Prostate gland (tissue), 2 donors: Measurements from ENCODE around the gene C3. TPM values are rescaled to one million over a fixed set of nuclear protein-coding genes. Genes with fewer than 3 reads are reported as not detected.

Experiments
- DNase-seq: peaks from one replicate; pipeline ENCODE4 v3.0.0-alpha.2; 2019; ENCODE audit warnings: low spot score
- H3K27ac ChIP-seq, 2 donors: fragments of 200-600 bp; sonication (generic); 2 replicates each; pipeline ENCODE4 v1.5.1; 2017 to 2019
- H3K27me3 ChIP-seq: fragments of 200-600 bp; sonication (generic); replicated peaks from 2 replicates; pipeline ENCODE4 v1.5.1; 2019; ENCODE audit not compliant: insufficient read depth
- H3K36me3 ChIP-seq, 2 donors: fragments of 200-600 bp; sonication (generic); 1 replicate in 1 of 2; 2 replicates in 1 of 2; pipeline versions ENCODE4 v1.5.1 to v1.8.1; 2017 to 2019
- H3K4me1 ChIP-seq: fragments of 200-600 bp; sonication (generic); replicated peaks from 2 replicates; pipeline ENCODE4 v1.5.1; 2019
- H3K4me3 ChIP-seq, 2 donors: fragments of 200-600 bp; sonication (generic); 2 replicates each; pipeline ENCODE4 v1.5.1; 2017 to 2019
- H3K9me3 ChIP-seq: fragments of 200-600 bp; sonication (generic); 2 replicates; pipeline ENCODE4 v1.5.1; 2017
- CTCF ChIP-seq, 4 experiments: fragments of 200-600 bp in 2 of 4; fragments of 450-650 bp in 2 of 4; sonication (generic) in 2 of 4; IDR thresholded peaks; 1 replicate in 3 of 4; 2 replicates in 1 of 4; pipeline ENCODE4 v1.5.1; 2016 to 2019; ENCODE audit warnings: antibody characterized with exemption in 4 of 4, mild to moderate bottlenecking in 2 of 4, moderate library complexity in 2 of 4
- POLR2A ChIP-seq: fragments of 450-650 bp; IDR thresholded peaks from one replicate; pipeline ENCODE4 v1.6.1; 2016; ENCODE audit warnings: antibody characterized with exemption, mild to moderate bottlenecking
- POLR2AphosphoS5 ChIP-seq: sonication (generic); formaldehyde crosslinking; IDR thresholded peaks from one replicate; pipeline ENCODE4 v1.6.1; 2017; ENCODE audit warnings: antibody characterized with exemption
- WGBS: methylation state at CpG from one replicate; pipeline ENCODE4 v1.1.5; 2018; 5-methylcytosine and 5-hydroxymethylcytosine counted together
- intact Hi-C: fragments of 100-400 bp; cut with DNase I; formaldehyde crosslinking; loops from one replicate; pipeline ENCODE4 v1.14.2; 2022
- total RNA-seq, 2 donors: library from RNA; depleted of rRNA; stranded (reverse); fragments of >200 nt; gene quantifications; one replicate each; pipeline ENCODE4 v1.1.0, GENCODE V29; 2016

C3 gene
- total RNA-seq, 2 donors from 2014 or later = 95.1 to 165 TPM

GRCh38 chr19:6737284-6737872 is 16.9 kb upstream of the C3 start, which contains the start of gene GPR108:
GPR108 (minus strand) TSS chr19:6737580; CDS start chr19:6737576, 4 bp downstream.
- Histone ChIP-seq H3K36me3 (peaks cover 0 to 2% of the 10 kb centered on the region in 2 donors), H3K9me3 (no peaks in the 10 kb centered on the region), H3K4me3 (peak within 1 kb of the TSS; percentile 67 to 92), H3K27ac (peak within 1 kb of the TSS; percentile 93 to 97), H3K27me3 (no peaks in the 10 kb centered on the region), H3K4me1 (peaks cover 16% of the 10 kb centered on the region)
- TF ChIP-seq CTCF (IDR thresholded peaks at IDR 0.05) (peak in 1 of 4 experiments; percentile 23), POLR2A (peak; percentile 80), POLR2AphosphoS5 (no peak)
- DNase-seq = peak; percentile 100
- intact Hi-C loops = loop anchor here (5.0 to 10.0 kb wide), 2 partner anchors 125 to 203 kb away; partner anchors contain the start of gene TNFSF9
- WGBS = 1% methylated on average over 52 of the region's 55 CpGs

DNA sequence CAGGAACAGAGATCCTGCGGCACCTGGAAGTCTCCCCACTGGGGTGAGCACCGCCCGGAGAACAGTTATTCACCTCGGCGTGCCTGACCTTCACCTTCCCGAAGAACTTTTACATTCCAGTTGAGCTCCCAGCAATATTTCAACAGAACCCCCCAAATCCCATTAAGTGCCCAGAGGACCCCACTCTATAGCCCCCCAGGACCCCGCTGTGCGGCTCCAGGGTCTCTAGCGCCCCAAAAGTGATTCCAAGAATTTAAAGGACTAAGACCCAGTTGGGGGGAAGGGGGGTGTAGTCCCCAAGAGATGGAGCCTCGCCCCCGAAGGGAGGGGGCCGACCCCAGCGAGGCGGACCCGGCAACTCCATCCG is 16.4 kb upstream of the C3 start:
- Histone ChIP-seq H3K4me1 (peaks cover 16% of the 10 kb centered on the region), H3K36me3 (peaks cover 0 to 7% of the 10 kb centered on the region in 2 donors), H3K4me3 (peak overlapping the region; percentile 67 to 92), H3K27me3 (no peaks in the 10 kb centered on the region), H3K9me3 (no peaks in the 10 kb centered on the region), H3K27ac (peak overlapping the region; percentile 93 to 97)
- DNase-seq = no peak
- WGBS = 0% methylated on average over 13 of the region's 16 CpGs
- intact Hi-C loops = loop anchor here (5.0 to 10.0 kb wide), 2 partner anchors 125 to 202 kb away; partner anchors contain the start of gene TNFSF9
- no peak for TF ChIP-seq POLR2AphosphoS5
- no peak for TF ChIP-seq POLR2A
- no peak for TF ChIP-seq CTCF (IDR thresholded peaks at IDR 0.05)

- H3K4me1 ChIP-seq = peaks cover 16% of the 10 kb centered on the region
- peak overlapping the region; percentile 67 to 92 for H3K4me3 ChIP-seq
- intact Hi-C loops = loop anchor here (5.0 to 10.0 kb wide), 2 partner anchors 126 to 202 kb away; partner anchors contain the start of gene TNFSF9
- no peaks in the 10 kb centered on the region for H3K9me3 ChIP-seq
- peak overlapping the region; percentile 93 to 97 for H3K27ac ChIP-seq
- H3K36me3 ChIP-seq = peaks cover 0 to 7% of the 10 kb centered on the region in 2 donors
- 29% methylated on average over 24 of the region's 25 CpGs for WGBS
- no peaks in the 10 kb centered on the region for H3K27me3 ChIP-seq
- TF ChIP-seq POLR2A = peak; percentile 51
- TF ChIP-seq CTCF (IDR thresholded peaks at IDR 0.05) = peak; percentile 33 to 81 (median 62)
- TF ChIP-seq POLR2AphosphoS5 = peak; percentile 58
- peak; percentile 65 for DNase-seq
Measured at GRCh38 chr19:6736169-6736916, 15.9 kb upstream of the C3 start.

DNA sequence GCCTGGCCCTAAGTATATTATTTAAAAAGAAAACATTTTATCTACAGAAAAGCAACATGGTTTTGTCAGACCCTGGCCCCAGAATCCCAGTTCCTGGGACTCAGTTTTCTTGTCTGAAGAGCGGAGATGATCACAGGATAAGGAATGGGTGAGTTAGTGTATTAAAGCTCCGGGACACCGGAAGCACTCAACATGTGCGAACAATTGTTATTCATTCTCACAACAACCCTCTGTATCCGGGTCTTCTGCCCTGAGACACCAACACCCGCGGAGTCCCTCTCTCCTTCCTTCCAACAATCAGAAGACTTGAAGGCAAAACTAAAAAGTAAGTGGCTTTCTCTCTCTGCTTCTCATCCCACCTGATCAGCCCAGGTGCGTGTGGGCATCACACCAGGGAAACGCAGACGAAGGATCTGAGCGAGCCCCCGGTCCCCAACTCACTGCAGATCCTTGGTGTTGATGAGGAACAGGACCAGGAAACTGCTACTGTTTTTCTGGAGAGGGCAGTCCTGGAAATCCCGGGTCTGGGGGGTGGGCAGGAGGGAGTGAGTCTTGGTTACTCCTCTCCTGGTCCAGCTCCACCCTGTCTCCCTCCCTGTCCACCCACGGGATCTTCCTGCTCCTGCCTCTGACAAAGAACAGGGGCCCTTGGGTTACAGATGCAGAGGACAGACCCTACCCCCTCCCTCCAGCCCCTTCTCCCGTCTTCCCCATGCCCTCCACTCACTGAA is 14.9 kb upstream of the C3 start:
- TF ChIP-seq POLR2AphosphoS5 = no peak
- no peak for TF ChIP-seq CTCF (IDR thresholded peaks at IDR 0.05)
- no peak for TF ChIP-seq POLR2A
- peaks cover 16% of the 10 kb centered on the region for H3K4me1 ChIP-seq
- intact Hi-C loops = loop anchor here (5.0 to 10.0 kb wide), 2 partner anchors 127 to 201 kb away; partner anchors contain the start of gene TNFSF9

More for the DNA sequence above, 14.9 kb upstream of the C3 start:
- Histone ChIP-seq H3K27ac (peak overlapping the region; percentile 93 to 97), H3K36me3 (peaks cover 0 to 7% of the 10 kb centered on the region in 2 donors), H3K9me3 (no peaks in the 10 kb centered on the region), H3K4me3 (no peak overlapping the region), H3K27me3 (no peaks in the 10 kb centered on the region)
- WGBS = 72% methylated on average over 15 of the region's 15 CpGs
- no peak for DNase-seq
